ENCODE measurements around the gene RAC3. TPM values are rescaled to one million over a fixed set of nuclear protein-coding genes. Genes with fewer than 3 reads are reported as not detected.

The RAC3 gene
- total and polyA plus RNA-seq, 2 of the 8 experiments (the other 6 are each of a cell fraction or from before 2014, with no cell fraction given), result 177 to 299 TPM

- TF ChIP-seq RNF2 (IDR thresholded peaks at IDR 0.05; ENCODE audit: borderline replicate concordance, low read depth, low read length, missing control alignments, poor library complexity, severe bottlenecking), result no peak
- TF ChIP-seq NRF1 (IDR thresholded peaks at IDR 0.05; ENCODE audit: low read depth, low read length), result no peak
- TF ChIP-seq KDM1A (IDR thresholded peaks at IDR 0.05; ENCODE audit: borderline replicate concordance, low read length), result no peak
- no peak for TF ChIP-seq ZNF274 (IDR thresholded peaks at IDR 0.05; ENCODE audit: borderline replicate concordance, extremely low read depth, low read length)
- TF ChIP-seq, protein P1, sequence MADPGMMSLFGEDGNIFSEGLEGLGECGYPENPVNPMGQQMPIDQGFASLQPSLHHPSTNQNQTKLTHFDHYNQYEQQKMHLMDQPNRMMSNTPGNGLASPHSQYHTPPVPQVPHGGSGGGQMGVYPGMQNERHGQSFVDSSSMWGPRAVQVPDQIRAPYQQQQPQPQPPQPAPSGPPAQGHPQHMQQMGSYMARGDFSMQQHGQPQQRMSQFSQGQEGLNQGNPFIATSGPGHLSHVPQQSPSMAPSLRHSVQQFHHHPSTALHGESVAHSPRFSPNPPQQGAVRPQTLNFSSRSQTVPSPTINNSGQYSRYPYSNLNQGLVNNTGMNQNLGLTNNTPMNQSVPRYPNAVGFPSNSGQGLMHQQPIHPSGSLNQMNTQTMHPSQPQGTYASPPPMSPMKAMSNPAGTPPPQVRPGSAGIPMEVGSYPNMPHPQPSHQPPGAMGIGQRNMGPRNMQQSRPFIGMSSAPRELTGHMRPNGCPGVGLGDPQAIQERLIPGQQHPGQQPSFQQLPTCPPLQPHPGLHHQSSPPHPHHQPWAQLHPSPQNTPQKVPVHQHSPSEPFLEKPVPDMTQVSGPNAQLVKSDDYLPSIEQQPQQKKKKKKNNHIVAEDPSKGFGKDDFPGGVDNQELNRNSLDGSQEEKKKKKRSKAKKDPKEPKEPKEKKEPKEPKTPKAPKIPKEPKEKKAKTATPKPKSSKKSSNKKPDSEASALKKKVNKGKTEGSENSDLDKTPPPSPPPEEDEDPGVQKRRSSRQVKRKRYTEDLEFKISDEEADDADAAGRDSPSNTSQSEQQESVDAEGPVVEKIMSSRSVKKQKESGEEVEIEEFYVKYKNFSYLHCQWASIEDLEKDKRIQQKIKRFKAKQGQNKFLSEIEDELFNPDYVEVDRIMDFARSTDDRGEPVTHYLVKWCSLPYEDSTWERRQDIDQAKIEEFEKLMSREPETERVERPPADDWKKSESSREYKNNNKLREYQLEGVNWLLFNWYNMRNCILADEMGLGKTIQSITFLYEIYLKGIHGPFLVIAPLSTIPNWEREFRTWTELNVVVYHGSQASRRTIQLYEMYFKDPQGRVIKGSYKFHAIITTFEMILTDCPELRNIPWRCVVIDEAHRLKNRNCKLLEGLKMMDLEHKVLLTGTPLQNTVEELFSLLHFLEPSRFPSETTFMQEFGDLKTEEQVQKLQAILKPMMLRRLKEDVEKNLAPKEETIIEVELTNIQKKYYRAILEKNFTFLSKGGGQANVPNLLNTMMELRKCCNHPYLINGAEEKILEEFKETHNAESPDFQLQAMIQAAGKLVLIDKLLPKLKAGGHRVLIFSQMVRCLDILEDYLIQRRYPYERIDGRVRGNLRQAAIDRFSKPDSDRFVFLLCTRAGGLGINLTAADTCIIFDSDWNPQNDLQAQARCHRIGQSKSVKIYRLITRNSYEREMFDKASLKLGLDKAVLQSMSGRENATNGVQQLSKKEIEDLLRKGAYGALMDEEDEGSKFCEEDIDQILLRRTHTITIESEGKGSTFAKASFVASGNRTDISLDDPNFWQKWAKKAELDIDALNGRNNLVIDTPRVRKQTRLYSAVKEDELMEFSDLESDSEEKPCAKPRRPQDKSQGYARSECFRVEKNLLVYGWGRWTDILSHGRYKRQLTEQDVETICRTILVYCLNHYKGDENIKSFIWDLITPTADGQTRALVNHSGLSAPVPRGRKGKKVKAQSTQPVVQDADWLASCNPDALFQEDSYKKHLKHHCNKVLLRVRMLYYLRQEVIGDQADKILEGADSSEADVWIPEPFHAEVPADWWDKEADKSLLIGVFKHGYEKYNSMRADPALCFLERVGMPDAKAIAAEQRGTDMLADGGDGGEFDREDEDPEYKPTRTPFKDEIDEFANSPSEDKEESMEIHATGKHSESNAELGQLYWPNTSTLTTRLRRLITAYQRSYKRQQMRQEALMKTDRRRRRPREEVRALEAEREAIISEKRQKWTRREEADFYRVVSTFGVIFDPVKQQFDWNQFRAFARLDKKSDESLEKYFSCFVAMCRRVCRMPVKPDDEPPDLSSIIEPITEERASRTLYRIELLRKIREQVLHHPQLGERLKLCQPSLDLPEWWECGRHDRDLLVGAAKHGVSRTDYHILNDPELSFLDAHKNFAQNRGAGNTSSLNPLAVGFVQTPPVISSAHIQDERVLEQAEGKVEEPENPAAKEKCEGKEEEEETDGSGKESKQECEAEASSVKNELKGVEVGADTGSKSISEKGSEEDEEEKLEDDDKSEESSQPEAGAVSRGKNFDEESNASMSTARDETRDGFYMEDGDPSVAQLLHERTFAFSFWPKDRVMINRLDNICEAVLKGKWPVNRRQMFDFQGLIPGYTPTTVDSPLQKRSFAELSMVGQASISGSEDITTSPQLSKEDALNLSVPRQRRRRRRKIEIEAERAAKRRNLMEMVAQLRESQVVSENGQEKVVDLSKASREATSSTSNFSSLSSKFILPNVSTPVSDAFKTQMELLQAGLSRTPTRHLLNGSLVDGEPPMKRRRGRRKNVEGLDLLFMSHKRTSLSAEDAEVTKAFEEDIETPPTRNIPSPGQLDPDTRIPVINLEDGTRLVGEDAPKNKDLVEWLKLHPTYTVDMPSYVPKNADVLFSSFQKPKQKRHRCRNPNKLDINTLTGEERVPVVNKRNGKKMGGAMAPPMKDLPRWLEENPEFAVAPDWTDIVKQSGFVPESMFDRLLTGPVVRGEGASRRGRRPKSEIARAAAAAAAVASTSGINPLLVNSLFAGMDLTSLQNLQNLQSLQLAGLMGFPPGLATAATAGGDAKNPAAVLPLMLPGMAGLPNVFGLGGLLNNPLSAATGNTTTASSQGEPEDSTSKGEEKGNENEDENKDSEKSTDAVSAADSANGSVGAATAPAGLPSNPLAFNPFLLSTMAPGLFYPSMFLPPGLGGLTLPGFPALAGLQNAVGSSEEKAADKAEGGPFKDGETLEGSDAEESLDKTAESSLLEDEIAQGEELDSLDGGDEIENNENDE (IDR thresholded peaks at IDR 0.05; ENCODE audit: insufficient replicate concordance, low read length), result no peak
- TF ChIP-seq EZH2 (IDR thresholded peaks at IDR 0.05; ENCODE audit: low read depth, low read length, severe bottlenecking), result no peak
- TF ChIP-seq SRF (IDR thresholded peaks at IDR 0.05; ENCODE audit: low read depth, low read length), result no peak
These were observed 5.2 kb downstream of the RAC3 start (continued) for GRCh38 chr17:82036634-82037091.

Measured in H1 (cell line).